ENCODE results near the gene BANK1. TPM values are rescaled to one million over a fixed set of nuclear protein-coding genes. Genes with fewer than 3 reads are reported as not detected.

BANK1 gene
- total and polyA plus RNA-seq, 9 donors: 0.27 to 1.1 (median 0.40) TPM

GRCh38 chr4:101782546-101782945 is 8.0 kb upstream of the BANK1 start:
- no CpG with 5 or more reads among the region's 2 CpGs for whole genome bisulfite sequencing (ENCODE audit: insufficient coverage)
- Histone ChIP-seq H3K4me3 (ENCODE audit: low read length) (no peak overlapping the region), H3K27ac (ENCODE audit: low read length) (no peak overlapping the region), H3K27me3 (ENCODE audit: control insufficient read depth, insufficient read depth, low read length) (no peaks in the 10 kb centered on the region), H3K36me3 (ENCODE audit: control insufficient read depth, insufficient read depth, low read length) (no peaks in the 10 kb centered on the region), H3K9me3 (replicated peaks; ENCODE audit: control insufficient read depth, low read depth, low read length) (peaks cover 6% of the 10 kb centered on the region), H3K4me1 (ENCODE audit: control insufficient read depth, insufficient read depth, low read length) (no peaks in the 10 kb centered on the region)
- DNase-seq: no peak

DNA sequence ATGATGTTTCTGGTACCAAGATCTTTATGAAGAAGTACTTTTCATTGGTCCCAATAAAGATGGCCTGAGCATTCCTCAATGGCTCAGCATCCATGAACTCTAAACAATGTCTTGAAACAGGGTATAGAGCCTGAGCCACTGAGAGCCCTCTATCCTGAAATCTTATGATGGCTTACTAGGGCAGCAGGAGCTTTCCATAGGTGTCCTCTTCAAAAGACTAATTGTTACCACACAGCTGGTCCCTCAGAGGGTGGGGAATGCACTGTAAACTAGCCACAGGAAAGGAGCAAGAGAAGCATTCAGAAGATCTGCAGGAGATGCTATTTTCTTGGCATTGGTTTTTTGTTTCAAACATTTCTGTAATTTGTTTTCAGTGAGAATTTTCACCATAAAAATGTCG is 5.6 kb upstream of the BANK1 start:
- WGBS (ENCODE audit: insufficient coverage): no CpG with 5 or more reads among the region's 1 CpG
- H3K36me3 ChIP-seq (ENCODE audit: control insufficient read depth, insufficient read depth, low read length): no peaks in the 10 kb centered on the region
- H3K9me3 ChIP-seq (replicated peaks; ENCODE audit: control insufficient read depth, low read depth, low read length): peaks cover 6% of the 10 kb centered on the region
- H3K4me3 ChIP-seq (ENCODE audit: low read length): no peak overlapping the region
- no peak for DNase-seq
- H3K4me1 ChIP-seq (ENCODE audit: control insufficient read depth, insufficient read depth, low read length): no peaks in the 10 kb centered on the region
- no peaks in the 10 kb centered on the region for H3K27me3 ChIP-seq (ENCODE audit: control insufficient read depth, insufficient read depth, low read length)
- no peak overlapping the region for H3K27ac ChIP-seq (ENCODE audit: low read length)

- H3K4me1 ChIP-seq (ENCODE audit: control insufficient read depth, insufficient read depth, low read length): peaks cover 2% of the 10 kb centered on the region
- H3K27me3 ChIP-seq (ENCODE audit: control insufficient read depth, insufficient read depth, low read length): peaks cover 1% of the 10 kb centered on the region
- no peak overlapping the region for H3K4me3 ChIP-seq (ENCODE audit: low read length)
- H3K27ac ChIP-seq (ENCODE audit: low read length): no peak overlapping the region
- no peak for DNase-seq
- no peaks in the 10 kb centered on the region for H3K36me3 ChIP-seq (ENCODE audit: control insufficient read depth, insufficient read depth, low read length)
- WGBS (ENCODE audit: insufficient coverage): no CpG with 5 or more reads among the region's 1 CpG
- H3K9me3 ChIP-seq (replicated peaks; ENCODE audit: control insufficient read depth, low read depth, low read length): peaks cover 6% of the 10 kb centered on the region
Measured at GRCh38 chr4:101785486-101785885, 5.0 kb upstream of the BANK1 start.

GRCh38 chr4:101787701-101788316 is 2.7 kb upstream of the BANK1 start:
- 92% methylated on average over 2 of the region's 4 CpGs for WGBS (ENCODE audit: insufficient coverage)
- Histone ChIP-seq H3K27me3 (ENCODE audit: control insufficient read depth, insufficient read depth, low read length) (peaks cover 10% of the 10 kb centered on the region), H3K27ac (ENCODE audit: low read length) (no peak overlapping the region), H3K9me3 (replicated peaks; ENCODE audit: control insufficient read depth, low read depth, low read length) (peaks cover 6% of the 10 kb centered on the region), H3K4me1 (ENCODE audit: control insufficient read depth, insufficient read depth, low read length) (peaks cover 9% of the 10 kb centered on the region), H3K36me3 (ENCODE audit: control insufficient read depth, insufficient read depth, low read length) (no peaks in the 10 kb centered on the region), H3K4me3 (ENCODE audit: low read length) (no peak overlapping the region)
- DNase-seq: no peak

GRCh38 chr4:101791182-101791558 is 640 bp downstream of the BANK1 start:
- Histone ChIP-seq H3K4me3 (ENCODE audit: low read length) (peak overlapping the region; percentile 63), H3K27ac (ENCODE audit: low read length) (no peak overlapping the region), H3K9me3 (replicated peaks; ENCODE audit: control insufficient read depth, low read depth, low read length) (peaks cover 6% of the 10 kb centered on the region), H3K36me3 (ENCODE audit: control insufficient read depth, insufficient read depth, low read length) (no peaks in the 10 kb centered on the region), H3K27me3 (ENCODE audit: control insufficient read depth, insufficient read depth, low read length) (peaks cover 10% of the 10 kb centered on the region), H3K4me1 (ENCODE audit: control insufficient read depth, insufficient read depth, low read length) (peaks cover 9% of the 10 kb centered on the region)
- DNase-seq: no peak
- 21% methylated on average over 6 of the region's 12 CpGs for WGBS (ENCODE audit: insufficient coverage)

GRCh38 chr4:101792056-101792590 is 1.6 kb downstream of the BANK1 start:
- no peak overlapping the region for H3K27ac ChIP-seq (ENCODE audit: low read length)
- no peak for DNase-seq
- no CpG with 5 or more reads among the region's 4 CpGs for WGBS (ENCODE audit: insufficient coverage)
- no peaks in the 10 kb centered on the region for H3K36me3 ChIP-seq (ENCODE audit: control insufficient read depth, insufficient read depth, low read length)
- peaks cover 10% of the 10 kb centered on the region for H3K27me3 ChIP-seq (ENCODE audit: control insufficient read depth, insufficient read depth, low read length)
- peaks cover 2% of the 10 kb centered on the region for H3K9me3 ChIP-seq (replicated peaks; ENCODE audit: control insufficient read depth, low read depth, low read length)
- H3K4me3 ChIP-seq (ENCODE audit: low read length): no peak overlapping the region
- peaks cover 9% of the 10 kb centered on the region for H3K4me1 ChIP-seq (ENCODE audit: control insufficient read depth, insufficient read depth, low read length)

DNA sequence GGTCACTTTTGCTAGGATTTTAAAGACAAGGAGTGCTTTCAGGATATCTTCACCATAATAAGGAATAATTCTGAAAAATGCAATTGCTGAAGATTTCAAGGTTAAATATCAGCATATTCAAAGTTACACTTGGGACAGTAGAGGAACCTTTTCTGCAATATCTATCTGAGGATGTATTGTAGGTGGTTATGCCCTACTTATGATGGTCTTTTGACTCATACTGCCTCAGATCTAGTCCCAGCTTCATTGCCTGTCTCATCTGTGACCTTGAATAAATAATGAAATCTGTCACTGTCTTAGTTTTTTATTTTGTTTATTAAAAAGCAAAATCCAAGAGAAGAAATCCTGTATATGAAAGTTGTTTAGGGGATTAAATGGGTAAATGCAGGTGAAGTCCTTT is 2.9 kb downstream of the BANK1 start:
- H3K27ac ChIP-seq (ENCODE audit: low read length): no peak overlapping the region
- no peaks in the 10 kb centered on the region for H3K9me3 ChIP-seq (replicated peaks; ENCODE audit: control insufficient read depth, low read depth, low read length)
- H3K27me3 ChIP-seq (ENCODE audit: control insufficient read depth, insufficient read depth, low read length): peaks cover 10% of the 10 kb centered on the region
- peaks cover 9% of the 10 kb centered on the region for H3K4me1 ChIP-seq (ENCODE audit: control insufficient read depth, insufficient read depth, low read length)
- H3K36me3 ChIP-seq (ENCODE audit: control insufficient read depth, insufficient read depth, low read length): no peaks in the 10 kb centered on the region
- H3K4me3 ChIP-seq (ENCODE audit: low read length): no peak overlapping the region
- DNase-seq: no peak

GRCh38 chr4:101794806-101795205 is 4.3 kb downstream of the BANK1 start:
- DNase-seq: no peak
- H3K4me3 ChIP-seq (ENCODE audit: low read length): no peak overlapping the region
- no peaks in the 10 kb centered on the region for H3K9me3 ChIP-seq (replicated peaks; ENCODE audit: control insufficient read depth, low read depth, low read length)
- H3K27ac ChIP-seq (ENCODE audit: low read length): no peak overlapping the region
- peaks cover 9% of the 10 kb centered on the region for H3K4me1 ChIP-seq (ENCODE audit: control insufficient read depth, insufficient read depth, low read length)
- peaks cover 10% of the 10 kb centered on the region for H3K27me3 ChIP-seq (ENCODE audit: control insufficient read depth, insufficient read depth, low read length)
- no CpG with 5 or more reads among the region's 1 CpG for WGBS (ENCODE audit: insufficient coverage)
- H3K36me3 ChIP-seq (ENCODE audit: control insufficient read depth, insufficient read depth, low read length): no peaks in the 10 kb centered on the region

DNA sequence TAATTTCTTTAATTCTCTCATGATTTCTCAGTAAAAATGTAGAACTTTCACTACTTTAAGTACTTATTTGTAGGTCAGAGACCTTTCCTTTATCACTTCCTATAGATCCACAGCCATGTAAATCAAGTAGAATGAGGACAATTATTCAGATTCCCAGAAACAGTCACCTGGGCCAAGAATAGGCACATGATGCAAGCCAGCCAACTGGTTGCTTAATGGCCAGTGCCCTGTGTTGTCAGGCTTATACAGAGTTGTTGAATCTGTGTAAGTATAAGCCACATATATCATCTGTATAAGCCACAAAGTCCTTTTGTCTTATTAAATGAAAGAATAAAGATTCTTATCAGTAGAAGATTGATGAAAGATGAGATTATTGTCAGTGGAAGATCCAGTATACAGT is 5.2 kb downstream of the BANK1 start:
- peaks cover 6% of the 10 kb centered on the region for H3K4me1 ChIP-seq (ENCODE audit: control insufficient read depth, insufficient read depth, low read length)
- H3K27ac ChIP-seq (ENCODE audit: low read length): no peak overlapping the region
- no peaks in the 10 kb centered on the region for H3K36me3 ChIP-seq (ENCODE audit: control insufficient read depth, insufficient read depth, low read length)
- no peak for DNase-seq
- H3K4me3 ChIP-seq (ENCODE audit: low read length): no peak overlapping the region
- H3K9me3 ChIP-seq (replicated peaks; ENCODE audit: control insufficient read depth, low read depth, low read length): no peaks in the 10 kb centered on the region
- peaks cover 6% of the 10 kb centered on the region for H3K27me3 ChIP-seq (ENCODE audit: control insufficient read depth, insufficient read depth, low read length)

GRCh38 chr4:101801958-101802357 is 11.4 kb downstream of the BANK1 start:
- no peak overlapping the region for H3K4me3 ChIP-seq (ENCODE audit: low read length)
- H3K27me3 ChIP-seq (ENCODE audit: control insufficient read depth, insufficient read depth, low read length): no peaks in the 10 kb centered on the region
- H3K9me3 ChIP-seq (replicated peaks; ENCODE audit: control insufficient read depth, low read depth, low read length): no peaks in the 10 kb centered on the region
- no CpG with 5 or more reads among the region's 3 CpGs for WGBS (ENCODE audit: insufficient coverage)
- H3K36me3 ChIP-seq (ENCODE audit: control insufficient read depth, insufficient read depth, low read length): no peaks in the 10 kb centered on the region
- H3K4me1 ChIP-seq (ENCODE audit: control insufficient read depth, insufficient read depth, low read length): no peaks in the 10 kb centered on the region
- H3K27ac ChIP-seq (ENCODE audit: low read length): no peak overlapping the region
- no peak for DNase-seq

GRCh38 chr4:101806914-101807313 is 16.4 kb downstream of the BANK1 start:
- DNase-seq: no peak
- H3K4me3 ChIP-seq (ENCODE audit: low read length): no peak overlapping the region
- 63% methylated on average over 1 of the region's 2 CpGs for WGBS (ENCODE audit: insufficient coverage)
- no peak overlapping the region for H3K27ac ChIP-seq (ENCODE audit: low read length)
- H3K36me3 ChIP-seq (ENCODE audit: control insufficient read depth, insufficient read depth, low read length): no peaks in the 10 kb centered on the region
- H3K9me3 ChIP-seq (replicated peaks; ENCODE audit: control insufficient read depth, low read depth, low read length): no peaks in the 10 kb centered on the region
- no peaks in the 10 kb centered on the region for H3K27me3 ChIP-seq (ENCODE audit: control insufficient read depth, insufficient read depth, low read length)
- H3K4me1 ChIP-seq (ENCODE audit: control insufficient read depth, insufficient read depth, low read length): no peaks in the 10 kb centered on the region

Data from muscle of leg (tissue), 11 donors.